Naive thymus-derived CD4-positive, alpha-beta T cell (primary cell): ENCODE data around the gene DMRT1. TPM values are rescaled to one million over a fixed set of nuclear protein-coding genes. Genes with fewer than 3 reads are reported as not detected.

ENCODE experiments used
- ATAC-seq: fragments of 150-1000 bp; cut with Tn5 transposase; 2 replicates; pipeline ENCODE4 v1.10.0; 2021; ENCODE audit warnings: mild to moderate bottlenecking, moderate library complexity
- CTCF ChIA-PET: fragments of 350-600 bp; sonication (Branson Sonifier 250); formaldehyde crosslinking; loops from one replicate; lab custom pipeline; 2021; ENCODE audit warnings: antibody characterized with exemption; lab: Charles Lee
- POLR2A ChIA-PET: fragments of 350-600 bp; sonication (Branson Sonifier 250); formaldehyde crosslinking; loops from one replicate; lab custom pipeline; 2021; ENCODE audit warnings: antibody characterized with exemption, inconsistent platforms; lab: Charles Lee
- DNase-seq, 9 donors: peaks; one replicate each; pipeline versions ENCODE4 v3.0.0 to v3.0.0-alpha.2; 2020 to 2022; ENCODE audit warnings: mixed read lengths in 1 of 9
- H3K27ac ChIP-seq: one replicate; pipeline ENCODE4 v1.7.0; 2013; ENCODE audit warnings: mild to moderate bottlenecking, low read depth, low read length, moderate library complexity
- H3K27me3 ChIP-seq, 2 donors: one replicate each; pipeline ENCODE4 v1.7.0; 2013; ENCODE audit warnings: low read length in 2 of 2, mild to moderate bottlenecking in 2 of 2, moderate library complexity in 2 of 2; ENCODE audit not compliant: control insufficient read depth in 2 of 2, insufficient read depth in 2 of 2
- H3K36me3 ChIP-seq, 3 experiments: 1 replicate in 2 of 3; 2 replicates in 1 of 3; pipeline ENCODE4 v1.7.0; 2013; ENCODE audit warnings: low read length in 3 of 3, mild to moderate bottlenecking in 3 of 3, moderate library complexity in 1 of 3; ENCODE audit not compliant: insufficient read depth in 3 of 3, control insufficient read depth in 2 of 3
- H3K4me1 ChIP-seq, 2 donors: one replicate each; pipeline ENCODE4 v1.7.0; 2013; ENCODE audit warnings: low read length in 2 of 2, mild to moderate bottlenecking in 2 of 2, moderate library complexity in 1 of 2; ENCODE audit not compliant: control insufficient read depth in 2 of 2, insufficient read depth in 2 of 2
- H3K4me3 ChIP-seq: 2 replicates; pipeline ENCODE4 v1.7.0; 2013; ENCODE audit warnings: mild to moderate bottlenecking, low read length
- H3K9me3 ChIP-seq, 3 experiments: 1 replicate in 2 of 3; 2 replicates in 1 of 3; pipeline ENCODE4 v1.7.0; 2013; ENCODE audit warnings: low read length in 3 of 3; ENCODE audit not compliant: control insufficient read depth in 2 of 3
- H3K27ac Mint-ChIP-seq, 9 donors: one replicate each; pipeline ENCODE4 v1.8.0; 2020 to 2022; ENCODE audit warnings: mixed read lengths in 9 of 9, mild to moderate bottlenecking in 8 of 9, moderate library complexity in 5 of 9, inconsistent platforms in 2 of 9
- H3K27me3 Mint-ChIP-seq, 5 donors: one replicate each; pipeline ENCODE4 v1.8.0; 2021 to 2022; ENCODE audit warnings: mixed read lengths in 5 of 5, mild to moderate bottlenecking in 1 of 5
- H3K36me3 Mint-ChIP-seq, 5 donors: one replicate each; pipeline ENCODE4 v1.8.0; 2020 to 2022; ENCODE audit warnings: mixed read lengths in 5 of 5, mild to moderate bottlenecking in 3 of 5, inconsistent platforms in 1 of 5
- H3K4me1 Mint-ChIP-seq, 7 donors: one replicate each; pipeline ENCODE4 v1.8.0; 2020 to 2022; ENCODE audit warnings: mixed read lengths in 7 of 7, mild to moderate bottlenecking in 3 of 7, inconsistent platforms in 1 of 7
- H3K4me3 Mint-ChIP-seq, 10 donors: one replicate each; pipeline ENCODE4 v1.8.0; 2020 to 2022; ENCODE audit warnings: mild to moderate bottlenecking in 10 of 10, mixed read lengths in 10 of 10, moderate library complexity in 6 of 10, inconsistent platforms in 2 of 10
- H3K9me3 Mint-ChIP-seq, 11 donors: one replicate each; pipeline ENCODE4 v1.8.0; 2020 to 2022; ENCODE audit warnings: mixed read lengths in 11 of 11, mild to moderate bottlenecking in 4 of 11, inconsistent platforms in 1 of 11, moderate library complexity in 1 of 11
- intact Hi-C, 2 donors: fragments of 100-400 bp; cut with micrococcal nuclease; formaldehyde crosslinking; loops; one replicate each; pipeline ENCODE4 v1.15.1; 2023
- polyA plus RNA-seq, 2 donors: library from polyadenylated mRNA; unstranded; fragments of 300-500 nt; fragmentation: Illumina TruSeq; gene quantifications; one replicate each; pipeline ENCODE4 v1.2.3, GENCODE V29; 2021
- total RNA-seq, 6 experiments: library from RNA in 5 of 6; stranded (reverse) in 5 of 6; gene quantifications; 1 replicate in 5 of 6; 2 replicates in 1 of 6; pipeline ENCODE4 v1.2.3 and lab custom pipeline; 2021 to 2026

Gene DMRT1
- total RNA-seq, result not detected
- polyA plus RNA-seq, result not detected
- total RNA-seq (lab: John Stamatoyannopoulos, UW), result not detected

DNA sequence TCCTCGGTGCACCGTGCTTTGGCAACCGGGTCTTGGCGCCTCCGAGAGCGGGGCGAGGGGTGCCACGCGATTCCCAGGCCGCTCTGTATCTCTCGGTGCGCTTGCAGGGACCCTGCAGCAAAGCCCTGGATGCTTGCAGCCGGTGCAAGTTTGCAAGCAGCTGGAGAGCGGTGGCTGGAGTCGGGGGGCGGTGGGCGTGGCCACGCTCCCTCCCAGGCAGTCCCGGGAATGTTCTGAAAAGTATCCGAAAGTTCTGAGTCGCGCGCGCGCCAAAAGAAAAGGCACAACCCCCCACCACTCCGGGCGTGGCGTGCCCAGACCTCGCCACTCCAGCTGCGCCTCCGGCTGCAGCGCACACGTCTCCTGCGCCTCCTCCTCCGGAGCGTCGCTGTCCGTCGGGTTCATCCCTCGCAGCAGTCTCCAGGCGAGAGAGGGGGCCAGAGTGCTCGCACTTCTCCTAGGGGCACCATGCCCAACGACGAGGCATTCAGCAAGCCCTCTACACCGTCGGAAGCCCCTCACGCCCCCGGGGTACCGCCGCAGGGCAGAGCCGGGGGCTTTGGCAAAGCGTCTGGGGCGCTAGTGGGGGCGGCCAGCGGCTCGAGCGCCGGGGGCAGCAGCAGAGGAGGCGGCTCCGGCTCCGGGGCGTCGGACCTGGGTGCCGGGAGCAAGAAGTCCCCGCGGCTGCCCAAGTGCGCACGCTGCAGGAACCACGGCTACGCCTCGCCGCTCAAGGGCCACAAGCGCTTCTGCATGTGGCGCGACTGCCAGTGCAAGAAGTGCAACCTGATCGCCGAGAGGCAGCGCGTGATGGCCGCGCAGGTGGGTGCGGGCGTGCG is at the start of gene DMRT1:
DMRT1 (plus strand) TSS at position 327 of the 839 bp plus-strand sequence; CDS start at position 469, 142 bp downstream.
- DNase-seq (no peak), ATAC-seq (no peak)
- Histone ChIP-seq H3K4me1 (no peaks in the 10 kb centered on the region), H3K9me3 (no peaks in the 10 kb centered on the region), H3K27ac (no peak within 1 kb of the TSS), H3K4me3 (no peak within 1 kb of the TSS), H3K27me3 (peaks cover 3 to 4% of the 10 kb centered on the region in 2 donors), H3K36me3 (no peaks in the 10 kb centered on the region)
- ChIA-PET CTCF (no interaction called here), POLR2A (no interaction called here)
- Mint-ChIP-seq H3K4me1 (peaks cover 0 to 21% (median 14%) of the 10 kb centered on the region in 7 donors), H3K36me3 (peaks cover 0 to 3% (median 0%) of the 10 kb centered on the region in 5 donors), H3K9me3 (peaks cover 0 to 2% (median 0%) of the 10 kb centered on the region in 11 donors), H3K4me3 (peak within 1 kb of the TSS in 4 of 10 donors; percentile 20 to 62 (median 38)), H3K27ac (no peak within 1 kb of the TSS), H3K27me3 (peaks cover 49 to 62% (median 59%) of the 10 kb centered on the region in 5 donors)
- intact Hi-C loops, result loop anchor here in 1 of 2 donors (2.0 to 5.0 kb wide), 2 partner anchors 126 to 209 kb away; partner anchors contain the start of gene DMRT2

DNA sequence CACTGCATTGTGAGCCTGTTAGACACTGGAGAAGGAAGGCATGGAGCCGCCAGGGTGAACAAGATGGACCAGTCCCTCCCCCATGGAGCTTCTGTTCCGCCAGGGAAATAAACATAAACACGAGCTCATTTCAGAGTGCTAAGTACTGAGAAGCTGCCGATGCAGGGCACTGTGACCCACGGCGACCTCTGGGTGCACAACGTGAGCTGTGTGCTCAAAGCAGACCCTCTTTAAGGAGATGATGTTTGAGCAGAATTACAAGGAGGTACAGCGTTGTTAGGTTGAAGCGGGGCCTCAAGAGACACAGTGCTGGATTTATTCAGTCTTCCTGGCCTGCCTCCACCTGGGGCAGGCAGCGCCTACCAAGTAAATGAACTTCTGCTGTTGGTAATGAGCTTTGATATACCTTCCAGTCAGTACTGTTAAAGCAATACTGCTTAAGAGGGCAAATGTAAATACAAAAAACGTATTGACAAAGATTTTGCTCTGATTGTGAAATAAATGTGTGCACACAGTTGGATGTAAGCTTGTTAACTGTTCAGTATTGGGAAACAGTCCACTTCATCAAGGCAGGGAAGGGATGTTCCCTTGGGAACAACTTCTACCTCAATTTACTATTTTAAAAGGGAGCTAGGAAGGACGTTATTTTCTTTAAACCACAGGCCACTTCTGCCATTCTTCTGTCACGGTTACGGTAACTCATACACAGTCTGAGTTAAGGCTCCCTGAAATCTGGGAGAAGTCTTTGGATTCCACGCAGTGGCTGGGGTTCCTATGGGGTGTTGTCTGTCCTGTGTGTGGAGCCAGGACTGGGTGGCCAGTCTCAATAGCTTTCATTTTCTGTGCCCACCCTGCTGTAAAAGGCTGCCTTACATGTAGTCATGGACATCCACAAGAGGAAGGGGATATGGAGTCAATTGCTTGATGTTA is 48.9 kb upstream of the DMRT1 start:
- H3K36me3 Mint-ChIP-seq, result no peaks in the 10 kb centered on the region
- H3K4me1 Mint-ChIP-seq, result peaks cover 0 to 2% (median 0%) of the 10 kb centered on the region in 7 donors
- Histone ChIP-seq H3K36me3 (no peaks in the 10 kb centered on the region), H3K4me3 (no peak overlapping the region), H3K9me3 (no peaks in the 10 kb centered on the region), H3K4me1 (no peaks in the 10 kb centered on the region), H3K27ac (no peak overlapping the region), H3K27me3 (no peaks in the 10 kb centered on the region)
- CTCF ChIA-PET, result no interaction called here
- no peak for DNase-seq
- ATAC-seq, result no peak
- H3K27ac Mint-ChIP-seq, result no peak overlapping the region
- no peaks in the 10 kb centered on the region for H3K9me3 Mint-ChIP-seq
- H3K27me3 Mint-ChIP-seq, result peaks cover 0 to 6% (median 5%) of the 10 kb centered on the region in 5 donors
- H3K4me3 Mint-ChIP-seq, result no peak overlapping the region
- intact Hi-C loops, result no loop called here
- POLR2A ChIA-PET, result no interaction called here

DNA sequence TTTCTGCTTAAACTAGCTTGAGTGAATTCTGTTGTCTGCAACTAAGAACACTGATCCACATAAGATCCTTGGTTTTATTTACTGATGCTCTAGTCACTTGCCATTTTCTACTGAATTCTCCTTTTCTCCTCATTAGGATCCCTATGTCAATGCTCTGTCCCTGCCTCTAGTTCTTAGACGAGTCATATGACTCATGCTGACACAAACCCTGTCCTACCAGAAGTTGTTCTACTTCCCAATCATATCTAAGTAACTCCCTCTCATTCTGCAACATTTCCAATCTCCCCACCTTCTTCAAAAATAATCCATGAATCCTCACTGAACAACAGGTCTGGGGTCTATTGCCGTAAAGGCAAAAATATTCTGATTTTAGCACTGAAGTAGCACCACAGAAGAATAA is 47.1 kb upstream of the DMRT1 start:
- Histone ChIP-seq H3K36me3 (no peaks in the 10 kb centered on the region), H3K4me1 (no peaks in the 10 kb centered on the region), H3K27ac (no peak overlapping the region), H3K9me3 (no peaks in the 10 kb centered on the region), H3K27me3 (no peaks in the 10 kb centered on the region), H3K4me3 (no peak overlapping the region)
- ChIA-PET POLR2A (no interaction called here), CTCF (no interaction called here)
- Mint-ChIP-seq H3K27ac (no peak overlapping the region), H3K27me3 (peaks cover 0 to 6% (median 5%) of the 10 kb centered on the region in 5 donors), H3K9me3 (no peaks in the 10 kb centered on the region), H3K36me3 (no peaks in the 10 kb centered on the region), H3K4me1 (peaks cover 0 to 2% (median 0%) of the 10 kb centered on the region in 7 donors), H3K4me3 (no peak overlapping the region)
- ATAC-seq (no peak), DNase-seq (no peak)
- intact Hi-C loops, result no loop called here

DNA sequence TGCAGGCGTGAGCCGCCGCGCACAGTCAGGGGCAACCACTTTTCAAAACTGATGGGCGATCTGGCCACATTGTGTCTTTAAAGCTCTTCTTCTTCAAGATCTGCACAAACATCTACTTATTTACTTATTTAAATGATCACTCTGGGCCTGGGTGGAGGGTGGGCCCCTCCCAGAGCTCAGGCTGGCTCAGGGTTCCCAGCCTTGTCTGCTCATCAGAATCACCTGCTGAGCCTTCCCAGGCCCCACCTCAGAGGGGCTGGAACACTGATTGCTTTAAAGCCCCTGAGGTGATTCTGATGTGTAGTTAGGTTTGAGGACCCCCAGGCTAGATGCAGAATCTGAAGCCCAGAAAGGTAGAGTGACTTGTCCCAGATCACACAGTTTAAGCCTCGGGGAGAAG is 45.6 kb upstream of the DMRT1 start:
- ATAC-seq (no peak), DNase-seq (no peak)
- ChIA-PET POLR2A (no interaction called here), CTCF (no interaction called here)
- no peak overlapping the region for H3K27ac ChIP-seq
- peaks cover 0 to 3% (median 0%) of the 10 kb centered on the region in 7 donors for H3K4me1 Mint-ChIP-seq
- no peaks in the 10 kb centered on the region for H3K36me3 ChIP-seq
- no peak overlapping the region for H3K4me3 Mint-ChIP-seq
- no peaks in the 10 kb centered on the region for H3K36me3 Mint-ChIP-seq
- H3K27ac Mint-ChIP-seq, result no peak overlapping the region
- no peaks in the 10 kb centered on the region for H3K4me1 ChIP-seq
- H3K9me3 ChIP-seq, result no peaks in the 10 kb centered on the region
- H3K9me3 Mint-ChIP-seq, result no peaks in the 10 kb centered on the region
- H3K4me3 ChIP-seq, result no peak overlapping the region
- no peaks in the 10 kb centered on the region for H3K27me3 ChIP-seq
- intact Hi-C loops, result no loop called here
- peaks cover 0 to 8% (median 6%) of the 10 kb centered on the region in 5 donors for H3K27me3 Mint-ChIP-seq

DNA sequence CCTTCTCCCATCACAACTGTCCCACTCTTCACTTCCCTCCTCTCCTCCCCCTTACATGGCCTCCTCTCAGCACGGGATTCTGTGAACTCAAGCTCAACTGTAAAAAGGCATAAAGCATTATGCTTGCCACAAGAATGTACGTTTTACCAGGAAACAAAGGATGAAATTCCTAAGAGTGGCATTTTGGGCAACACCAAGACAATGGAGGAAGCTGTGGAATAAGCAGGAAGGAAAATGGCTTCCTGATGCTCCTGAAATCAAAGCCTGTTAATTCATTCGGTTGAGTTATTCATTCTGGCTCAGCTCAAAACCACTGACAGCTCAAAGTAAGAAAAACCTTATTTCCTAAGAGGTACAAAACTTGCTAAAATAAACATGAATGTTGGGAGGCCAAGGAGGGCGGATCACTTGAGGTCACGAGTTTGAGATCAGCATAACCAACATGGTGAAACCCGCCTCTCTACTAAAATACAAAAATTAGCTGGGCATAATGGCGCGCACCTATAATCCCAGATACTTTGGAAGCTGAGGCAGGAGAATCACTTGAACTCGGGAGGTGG is 40.8 kb upstream of the DMRT1 start:
- peaks cover 0 to 3% (median 0%) of the 10 kb centered on the region in 7 donors for H3K4me1 Mint-ChIP-seq
- Histone ChIP-seq H3K36me3 (no peaks in the 10 kb centered on the region), H3K9me3 (no peaks in the 10 kb centered on the region), H3K27me3 (no peaks in the 10 kb centered on the region), H3K4me3 (no peak overlapping the region), H3K4me1 (no peaks in the 10 kb centered on the region), H3K27ac (no peak overlapping the region)
- DNase-seq (no peak), ATAC-seq (no peak)
- H3K4me3 Mint-ChIP-seq, result no peak overlapping the region
- H3K27me3 Mint-ChIP-seq, result peaks cover 5 to 34% (median 12%) of the 10 kb centered on the region in 5 donors
- ChIA-PET POLR2A (no interaction called here), CTCF (interaction anchor here (0.5 kb wide), 1 partner anchor 11 kb away, joined by 3 read pairs; no protein-coding TSS in a partner anchor)
- no peak overlapping the region for H3K27ac Mint-ChIP-seq
- intact Hi-C loops, result no loop called here
- H3K36me3 Mint-ChIP-seq, result no peaks in the 10 kb centered on the region
- H3K9me3 Mint-ChIP-seq, result no peaks in the 10 kb centered on the region

DNA sequence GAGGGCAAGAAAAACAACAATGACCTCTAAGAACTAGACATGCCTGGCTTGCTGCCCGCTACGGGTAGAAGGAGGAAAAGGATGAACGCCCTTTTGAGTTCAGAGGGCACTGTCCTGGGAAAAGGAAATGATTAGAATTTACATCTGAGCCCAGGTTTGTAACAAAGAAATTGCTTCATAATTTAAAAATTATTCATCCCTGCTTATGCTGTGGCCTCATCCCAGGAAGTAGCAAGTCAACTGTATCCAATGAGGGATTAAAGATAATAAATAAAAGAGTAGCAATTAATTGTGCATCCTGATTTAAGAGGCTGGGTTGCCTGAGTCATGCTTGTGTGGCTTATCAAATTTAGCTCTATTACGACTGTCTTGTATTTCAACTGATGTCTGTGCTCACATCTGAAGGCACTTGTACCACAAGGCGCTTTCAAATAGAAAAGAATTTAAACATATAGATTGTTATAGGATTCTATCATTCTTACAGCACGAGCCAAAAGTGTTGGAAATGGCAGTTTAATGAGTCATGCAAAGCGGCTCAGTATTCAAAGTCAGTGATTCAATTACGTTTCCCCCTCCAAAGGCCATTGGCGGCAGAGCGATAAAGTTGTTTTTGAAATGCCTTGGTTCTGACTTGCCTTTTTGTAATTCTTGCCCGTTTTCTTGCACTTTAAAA is 40.0 kb upstream of the DMRT1 start:
- no peaks in the 10 kb centered on the region for H3K36me3 Mint-ChIP-seq
- no peaks in the 10 kb centered on the region for H3K36me3 ChIP-seq
- ATAC-seq (no peak), DNase-seq (no peak)
- H3K4me1 ChIP-seq, result no peaks in the 10 kb centered on the region
- H3K27ac Mint-ChIP-seq, result no peak overlapping the region
- POLR2A ChIA-PET, result no interaction called here
- no peaks in the 10 kb centered on the region for H3K9me3 Mint-ChIP-seq
- H3K4me3 ChIP-seq, result no peak overlapping the region
- no peak overlapping the region for H3K27ac ChIP-seq
- intact Hi-C loops, result no loop called here
- no peaks in the 10 kb centered on the region for H3K9me3 ChIP-seq
- no peak overlapping the region for H3K4me3 Mint-ChIP-seq
- H3K27me3 Mint-ChIP-seq, result peaks cover 5 to 35% (median 10%) of the 10 kb centered on the region in 5 donors
- H3K27me3 ChIP-seq, result no peaks in the 10 kb centered on the region
- CTCF ChIA-PET, result no interaction called here
- peaks cover 0 to 3% (median 0%) of the 10 kb centered on the region in 7 donors for H3K4me1 Mint-ChIP-seq
